ENCODE measurements around the gene MDH1B.

MDH1B gene

DNA sequence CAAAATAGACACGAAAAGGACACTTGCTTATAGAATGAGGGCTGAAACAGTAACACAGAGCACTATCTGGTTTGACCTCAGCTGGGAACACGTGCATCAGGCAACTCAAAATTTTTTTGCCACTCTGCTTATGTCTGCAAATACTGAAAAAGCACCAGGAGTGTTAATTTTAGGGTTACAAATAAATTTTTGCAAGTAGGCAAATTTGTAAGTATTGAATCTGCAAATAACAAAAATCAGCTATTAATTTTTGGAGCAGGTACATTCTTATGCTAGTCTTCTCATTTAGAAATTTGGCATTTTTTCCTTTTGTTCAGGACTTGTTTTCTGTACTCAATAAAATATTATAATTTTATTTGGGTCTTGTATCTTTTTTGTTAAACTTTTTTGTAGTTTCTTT, 76.7 kb downstream of the MDH1B start:
- TF ChIP-seq CTCF (conservative IDR thresholded peaks at IDR 0.05) = no peak
- H3K27ac ChIP-seq = no peak overlapping the region

All from VCaP (cell line).